SK-N-SH (cell line): ENCODE data around the gene ROBO1. TPM values are rescaled to one million over a fixed set of nuclear protein-coding genes. Genes with fewer than 3 reads are reported as not detected.

Experiments used
- CTCF ChIA-PET: fragments of 300-600, 350-600 bp; formaldehyde crosslinking; extraction: SDS; loops from one replicate; lab custom pipeline; 2021; lab: Yijun Ruan, JAX
- POLR2A ChIA-PET: fragments of 350-600 bp; sonication (Branson Sonifier 250); formaldehyde crosslinking; extraction: SDS; loops from one replicate; lab custom pipeline; 2020; ENCODE audit warnings: antibody characterized with exemption, inconsistent platforms; lab: Yijun Ruan, JAX
- DNase-seq: peaks from one replicate; pipeline ENCODE4 v3.0.0; 2012
- H2AFZ ChIP-seq: fragments of 200-600 bp; sonication (generic); 2 replicates; pipeline ENCODE4 v1.8.1; 2016; ENCODE audit warnings: antibody characterized with exemption, mild to moderate bottlenecking, low read depth
- H3F3A ChIP-seq: fragments of 200-600 bp; sonication (generic); replicated peaks from 2 replicates; pipeline ENCODE3; 2016; ENCODE audit warnings: antibody characterized with exemption, mild to moderate bottlenecking; ENCODE audit not compliant: insufficient read depth
- H3K27ac ChIP-seq, 2 experiments: fragments of 200-500 bp in 1 of 2; fragments of 200-600 bp in 1 of 2; sonication (Bioruptor generic) in 1 of 2; sonication (generic), shearing (Covaris generic) in 1 of 2; 2 replicates each; pipeline versions ENCODE4 v1.5.1 to v1.6.1; 2014 to 2016; ENCODE audit warnings: low read depth in 2 of 2, inconsistent platforms in 1 of 2, low read length in 1 of 2, mild to moderate bottlenecking in 1 of 2, mixed read lengths in 1 of 2
- H3K27me3 ChIP-seq: fragments of 200-600 bp; sonication (generic), shearing (Covaris generic); 2 replicates; pipeline ENCODE4 v1.6.1; 2016; ENCODE audit warnings: mixed run types; ENCODE audit not compliant: insufficient read depth
- H3K36me3 ChIP-seq, 2 experiments: fragments of 200-500 bp in 1 of 2; fragments of 200-600 bp in 1 of 2; sonication (Bioruptor generic) in 1 of 2; sonication (generic) in 1 of 2; replicated peaks in 1 of 2; 2 replicates each; pipeline versions ENCODE3 to v1.5.1; 2014 to 2016; ENCODE audit warnings: low read length in 1 of 2, mild to moderate bottlenecking in 1 of 2; ENCODE audit not compliant: insufficient read depth in 2 of 2, control insufficient read depth in 1 of 2
- H3K4me1 ChIP-seq, 2 experiments: fragments of 200-500 bp in 1 of 2; fragments of 200-600 bp in 1 of 2; sonication (Bioruptor generic) in 1 of 2; sonication (generic), shearing (Covaris generic) in 1 of 2; 2 replicates each; pipeline versions ENCODE4 v1.5.1 to v1.6.1; 2014 to 2016; ENCODE audit warnings: low read depth in 1 of 2, low read length in 1 of 2, mixed run types in 1 of 2; ENCODE audit not compliant: insufficient read depth in 2 of 2, control insufficient read depth in 1 of 2
- H3K4me2 ChIP-seq: fragments of 200-600 bp; sonication (generic), shearing (Covaris generic); 2 replicates; pipeline ENCODE4 v1.6.1; 2017; ENCODE audit warnings: mixed run types
- H3K4me3 ChIP-seq, 2 experiments: fragments of 200-500 bp in 1 of 2; fragments of 200-600 bp in 1 of 2; sonication (Bioruptor generic) in 1 of 2; sonication (generic), shearing (Covaris generic) in 1 of 2; 2 replicates each; pipeline versions ENCODE4 v1.5.1 to v1.8.1; 2014 to 2016; ENCODE audit warnings: low read depth in 2 of 2, inconsistent platforms in 1 of 2, low read length in 1 of 2, mild to moderate bottlenecking in 1 of 2, mixed read lengths in 1 of 2, moderate library complexity in 1 of 2
- H3K79me2 ChIP-seq: fragments of 200-600 bp; sonication (generic); 2 replicates; pipeline ENCODE4 v1.8.1; 2017; ENCODE audit warnings: mild to moderate bottlenecking; ENCODE audit not compliant: insufficient read depth
- H3K9ac ChIP-seq: fragments of 200-600 bp; sonication (generic); 2 replicates; pipeline ENCODE4 v1.6.1; 2017; ENCODE audit warnings: mixed run types
- H3K9me2 ChIP-seq: fragments of 200-600 bp; sonication (generic); 2 replicates; pipeline ENCODE4 v1.6.1; 2017; ENCODE audit warnings: mixed run types
- H3K9me3 ChIP-seq: fragments of 200-600 bp; sonication (generic); 2 replicates; pipeline ENCODE4 v1.6.1; 2017; ENCODE audit warnings: mixed run types, mild to moderate bottlenecking, moderate library complexity
- H4K20me1 ChIP-seq: fragments of 200-600 bp; sonication (generic); 2 replicates; pipeline ENCODE4 v1.6.1; 2017; ENCODE audit warnings: mild to moderate bottlenecking, mixed run types; ENCODE audit not compliant: insufficient read depth
- CHD2 ChIP-seq: fragments of 150-350 bp; IDR thresholded peaks from 2 replicates; pipeline ENCODE4 v1.6.1; 2018; ENCODE audit warnings: low read length; ENCODE audit not compliant: partially characterized antibody
- EP300 ChIP-seq, 2 experiments: IDR thresholded peaks; 2 replicates each; pipeline versions ENCODE4 v1.4.0 to v1.6.1; 2012; ENCODE audit warnings: borderline replicate concordance in 1 of 2, low read depth in 1 of 2, low read length in 1 of 2
- EZH2phosphoT487 ChIP-seq: fragments of 200-600 bp; sonication (generic); IDR thresholded peaks from 2 replicates; pipeline ENCODE4 v1.6.1; 2017; ENCODE audit warnings: low read depth, mixed run types, mild to moderate bottlenecking, antibody characterized with exemption, moderate library complexity, borderline replicate concordance
- FOXJ3 ChIP-seq: sonication (generic); formaldehyde crosslinking; IDR thresholded peaks from 2 replicates; pipeline ENCODE4 v1.5.1; 2020; ENCODE audit warnings: mild to moderate bottlenecking, missing genetic modification reagents
- GABPA ChIP-seq: IDR thresholded peaks from 2 replicates; pipeline ENCODE4 v1.4.0; 2012; ENCODE audit warnings: low read depth, mild to moderate bottlenecking
- GATA2 ChIP-seq: sonication (generic); formaldehyde crosslinking; IDR thresholded peaks from 2 replicates; pipeline ENCODE4 v1.5.0; 2020; ENCODE audit warnings: mild to moderate bottlenecking, missing genetic modification reagents
- IRF3 ChIP-seq: fragments of 150-350 bp; IDR thresholded peaks from 2 replicates; pipeline ENCODE4 v1.6.1; 2016; ENCODE audit warnings: mild to moderate bottlenecking, low read depth, low read length
- JUND ChIP-seq: IDR thresholded peaks from 2 replicates; pipeline ENCODE4 v1.4.0; 2012
- MXI1 ChIP-seq: IDR thresholded peaks from 2 replicates; pipeline ENCODE4 v1.6.1; 2012; ENCODE audit warnings: mild to moderate bottlenecking, low read depth, low read length, improper control_type of control experiment
- RCOR1 ChIP-seq: fragments of 150-350 bp; IDR thresholded peaks from 2 replicates; pipeline ENCODE4 v1.6.1; 2017; ENCODE audit warnings: antibody characterized with exemption, low read length
- RFX5 ChIP-seq: IDR thresholded peaks from 2 replicates; pipeline ENCODE4 v1.6.1; 2012; ENCODE audit warnings: mild to moderate bottlenecking, improper control_type of control experiment, low read length
- RXRA ChIP-seq: IDR thresholded peaks from 2 replicates; pipeline ENCODE4 v1.4.0; 2012; ENCODE audit warnings: low read depth, mild to moderate bottlenecking, borderline replicate concordance
- SIN3A ChIP-seq: IDR thresholded peaks from 2 replicates; pipeline ENCODE4 v1.6.1; 2012; ENCODE audit warnings: low read depth, mild to moderate bottlenecking, low read length, moderate library complexity, borderline replicate concordance
- TAF1 ChIP-seq: IDR thresholded peaks from 2 replicates; pipeline ENCODE4 v1.6.1; 2012; ENCODE audit warnings: low read depth, mild to moderate bottlenecking, low read length, moderate library complexity, borderline replicate concordance
- TCF12 ChIP-seq: IDR thresholded peaks from 2 replicates; pipeline ENCODE4 v1.4.0; 2012
- YY1 ChIP-seq: IDR thresholded peaks from 2 replicates; pipeline ENCODE4 v1.4.0; 2012; ENCODE audit warnings: low read depth, mild to moderate bottlenecking
- WGBS: methylation state at CpG from one replicate; pipeline ENCODE4 v1.1.6; 2017; ENCODE audit warnings: low lambda C conversion rate; 5-methylcytosine and 5-hydroxymethylcytosine counted together
- polyA plus RNA-seq, 3 experiments: library from polyadenylated mRNA; depleted of rRNA; stranded (reverse); fragments of >200 nt; gene quantifications; 2 replicates each; pipeline ENCODE4 v1.2.3, GENCODE V29; 2012
- TF ChIP-seq, protein P1 (sequence below): fragments of 150-350 bp; IDR thresholded peaks from 2 replicates; pipeline ENCODE4 v1.6.1; 2017; ENCODE audit warnings: antibody characterized with exemption, low read length, low read depth, borderline replicate concordance
- TF ChIP-seq, protein P2 (sequence below): IDR thresholded peaks from 2 replicates; pipeline ENCODE4 v1.6.1; 2012; ENCODE audit warnings: mild to moderate bottlenecking, low read depth, low read length, moderate library complexity

The ROBO1 gene
- polyA plus RNA-seq, 1 of the 3 experiments (the other 2 are of a cell fraction): 22.7 TPM

GRCh38 chr3:79250746-79251145, 517.1 kb downstream of the ROBO1 start:
- no peak for DNase-seq
- Histone ChIP-seq H3K27ac (no peak overlapping the region), H3K4me1 (peaks cover 0 to 10% of the 10 kb centered on the region in 2 experiments; a peak in 2 of 4 replicates), H4K20me1 (no peaks in the 10 kb centered on the region), H3K9me2 (no peaks in the 10 kb centered on the region), H3F3A (peaks cover 17% of the 10 kb centered on the region), H3K79me2 (no peaks in the 10 kb centered on the region), H2AFZ (no peak overlapping the region), H3K9ac (no peak overlapping the region), H3K4me3 (no peak overlapping the region), H3K36me3 (no peaks in the 10 kb centered on the region), H3K4me2 (no peak overlapping the region), H3K27me3 (no peaks in the 10 kb centered on the region), H3K9me3 (no peaks in the 10 kb centered on the region)
- 85% methylated on average over 6 of the region's 6 CpGs for WGBS
- ChIA-PET POLR2A (no interaction called here), CTCF (no interaction called here)
- TF ChIP-seq RFX5 (no peak), EZH2phosphoT487 (no peak), CHD2 (no peak), JUND (no peak), SIN3A (no peak), YY1 (no peak), RCOR1 (no peak), TCF12 (no peak), MXI1 (no peak), IRF3 (no peak), RXRA (no peak), EP300 (IDR thresholded peaks at IDR 0.05; ENCODE audit: borderline replicate concordance in 1 of 2, low read depth in 1 of 2, low read length in 1 of 2) (no peak), FOXJ3 (CRISPR knock-in tag) (no peak), GATA2 (CRISPR knock-in tag) (no peak), TAF1 (no peak), GABPA (no peak)
- TF ChIP-seq, protein P1, sequence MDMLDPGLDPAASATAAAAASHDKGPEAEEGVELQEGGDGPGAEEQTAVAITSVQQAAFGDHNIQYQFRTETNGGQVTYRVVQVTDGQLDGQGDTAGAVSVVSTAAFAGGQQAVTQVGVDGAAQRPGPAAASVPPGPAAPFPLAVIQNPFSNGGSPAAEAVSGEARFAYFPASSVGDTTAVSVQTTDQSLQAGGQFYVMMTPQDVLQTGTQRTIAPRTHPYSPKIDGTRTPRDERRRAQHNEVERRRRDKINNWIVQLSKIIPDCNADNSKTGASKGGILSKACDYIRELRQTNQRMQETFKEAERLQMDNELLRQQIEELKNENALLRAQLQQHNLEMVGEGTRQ: no peak
- TF ChIP-seq, protein P2, sequence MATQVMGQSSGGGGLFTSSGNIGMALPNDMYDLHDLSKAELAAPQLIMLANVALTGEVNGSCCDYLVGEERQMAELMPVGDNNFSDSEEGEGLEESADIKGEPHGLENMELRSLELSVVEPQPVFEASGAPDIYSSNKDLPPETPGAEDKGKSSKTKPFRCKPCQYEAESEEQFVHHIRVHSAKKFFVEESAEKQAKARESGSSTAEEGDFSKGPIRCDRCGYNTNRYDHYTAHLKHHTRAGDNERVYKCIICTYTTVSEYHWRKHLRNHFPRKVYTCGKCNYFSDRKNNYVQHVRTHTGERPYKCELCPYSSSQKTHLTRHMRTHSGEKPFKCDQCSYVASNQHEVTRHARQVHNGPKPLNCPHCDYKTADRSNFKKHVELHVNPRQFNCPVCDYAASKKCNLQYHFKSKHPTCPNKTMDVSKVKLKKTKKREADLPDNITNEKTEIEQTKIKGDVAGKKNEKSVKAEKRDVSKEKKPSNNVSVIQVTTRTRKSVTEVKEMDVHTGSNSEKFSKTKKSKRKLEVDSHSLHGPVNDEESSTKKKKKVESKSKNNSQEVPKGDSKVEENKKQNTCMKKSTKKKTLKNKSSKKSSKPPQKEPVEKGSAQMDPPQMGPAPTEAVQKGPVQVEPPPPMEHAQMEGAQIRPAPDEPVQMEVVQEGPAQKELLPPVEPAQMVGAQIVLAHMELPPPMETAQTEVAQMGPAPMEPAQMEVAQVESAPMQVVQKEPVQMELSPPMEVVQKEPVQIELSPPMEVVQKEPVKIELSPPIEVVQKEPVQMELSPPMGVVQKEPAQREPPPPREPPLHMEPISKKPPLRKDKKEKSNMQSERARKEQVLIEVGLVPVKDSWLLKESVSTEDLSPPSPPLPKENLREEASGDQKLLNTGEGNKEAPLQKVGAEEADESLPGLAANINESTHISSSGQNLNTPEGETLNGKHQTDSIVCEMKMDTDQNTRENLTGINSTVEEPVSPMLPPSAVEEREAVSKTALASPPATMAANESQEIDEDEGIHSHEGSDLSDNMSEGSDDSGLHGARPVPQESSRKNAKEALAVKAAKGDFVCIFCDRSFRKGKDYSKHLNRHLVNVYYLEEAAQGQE: no peak
